HCT116 (cell line): ENCODE measurements around the gene PDE8A. TPM values are rescaled to one million over a fixed set of nuclear protein-coding genes. Genes with fewer than 3 reads are reported as not detected.

Experiments
- ATAC-seq: fragments of 200-7000 bp; cut with Tn5 transposase; 2 replicates; pipeline ENCODE4 v1.9.1; 2020; ENCODE audit warnings: mild to moderate bottlenecking, moderate library complexity
- BruUV-seq: library from RNA; stranded (reverse); fragments of 400-500 nt; replicated peaks from 2 replicates; lab custom pipeline; 2021; lab: Mats Ljungman, UMichigan
- CTCF ChIA-PET: fragments of 300-600 bp; sonication (Branson Sonifier 250); formaldehyde crosslinking; loops from one replicate; lab custom pipeline; 2021; ENCODE audit warnings: antibody characterized with exemption; lab: Charles Lee
- POLR2A ChIA-PET: fragments of 300-600, 350-600 bp; sonication (Branson Sonifier 250); formaldehyde crosslinking; loops from one replicate; lab custom pipeline; 2021; ENCODE audit warnings: antibody characterized with exemption; lab: Charles Lee
- RAD21 ChIA-PET, 2 experiments: fragments of 300-600 bp; sonication (Branson Sonifier 250); formaldehyde crosslinking; loops; one replicate each; lab custom pipeline; 2023; ENCODE audit warnings: low total read pairs in 2 of 2; ENCODE audit not compliant: uncharacterized antibody in 2 of 2, unreplicated experiment in 2 of 2, low non-redundant PET in 1 of 2; lab: Charles Lee
- DNase-seq: peaks from one replicate; pipeline ENCODE4 v3.0.0-alpha.2; 2010; ENCODE audit warnings: low read depth, low spot score
- H2AFZ ChIP-seq: fragments of 200-600 bp; shearing (Covaris generic), sonication (generic); 2 replicates; pipeline ENCODE4 v1.6.1; 2017; ENCODE audit warnings: low read depth, mixed run types, mixed read lengths, antibody characterized with exemption, low read length; ENCODE audit not compliant: poor library complexity, severe bottlenecking
- H3K27ac ChIP-seq: 2 replicates; pipeline ENCODE4 v1.5.1; 2012; ENCODE audit warnings: low read depth, low read length
- H3K27me3 ChIP-seq: fragments of 200-600 bp; sonication (generic); 2 replicates; pipeline ENCODE4 v1.6.1; 2016; ENCODE audit warnings: mixed run types, low read length, mixed read lengths; ENCODE audit not compliant: insufficient read depth
- H3K36me3 ChIP-seq, 2 experiments: fragments of 200-500 bp in 1 of 2; fragments of 200-600 bp in 1 of 2; sonication (Bioruptor generic) in 1 of 2; sonication (generic) in 1 of 2; 2 replicates each; pipeline versions ENCODE4 v1.5.1 to v1.6.1; 2014 to 2016; ENCODE audit warnings: low read length in 2 of 2, inconsistent platforms in 1 of 2, mixed read lengths in 1 of 2, mixed run types in 1 of 2; ENCODE audit not compliant: insufficient read depth in 2 of 2, control insufficient read depth in 1 of 2
- H3K4me1 ChIP-seq, 2 experiments: fragments of 200-600 bp in 1 of 2; sonication (generic) in 1 of 2; 2 replicates each; pipeline versions ENCODE4 v1.5.1 to v1.6.1; 2012 to 2017; ENCODE audit warnings: low read length in 2 of 2, inconsistent platforms in 1 of 2, mild to moderate bottlenecking in 1 of 2, mixed read lengths in 1 of 2, mixed run types in 1 of 2, moderate library complexity in 1 of 2; ENCODE audit not compliant: insufficient read depth in 2 of 2, control insufficient read depth in 1 of 2
- H3K4me2 ChIP-seq: fragments of 200-600 bp; sonication (generic); 2 replicates; pipeline ENCODE4 v1.6.1; 2017; ENCODE audit warnings: mixed run types, low read length, mixed read lengths
- H3K4me3 ChIP-seq, 2 experiments: fragments of 200-600 bp in 1 of 2; sonication (generic) in 1 of 2; replicated peaks in 1 of 2; 2 replicates each; pipeline ENCODE4 v1.5.1; 2011 to 2016; ENCODE audit warnings: low read length in 2 of 2, control low read depth in 1 of 2, low read depth in 1 of 2, mild to moderate bottlenecking in 1 of 2, mixed read lengths in 1 of 2, mixed run types in 1 of 2
- H3K79me2 ChIP-seq: fragments of 200-600 bp; sonication (generic); 2 replicates; pipeline ENCODE4 v1.6.1; 2017; ENCODE audit warnings: mild to moderate bottlenecking, mixed run types, low read length, moderate library complexity, mixed read lengths; ENCODE audit not compliant: insufficient read depth
- H3K9ac ChIP-seq: fragments of 200-600 bp; sonication (generic); 2 replicates; pipeline ENCODE4 v1.6.1; 2016; ENCODE audit warnings: low read length, mixed read lengths
- H3K9me2 ChIP-seq: fragments of 200-600 bp; sonication (generic), shearing (Covaris generic); 2 replicates; pipeline ENCODE4 v1.6.1; 2017; ENCODE audit warnings: mixed run types, mild to moderate bottlenecking, moderate library complexity; ENCODE audit not compliant: insufficient read depth
- H3K9me3 ChIP-seq, 2 experiments: fragments of 200-500 bp in 1 of 2; fragments of 200-600 bp in 1 of 2; sonication (Bioruptor generic) in 1 of 2; sonication (generic) in 1 of 2; 2 replicates each; pipeline ENCODE4 v1.6.1; 2014 to 2017; ENCODE audit warnings: low read length in 2 of 2, mixed read lengths in 2 of 2, inconsistent platforms in 1 of 2, low read depth in 1 of 2, mild to moderate bottlenecking in 1 of 2, mixed run types in 1 of 2, moderate library complexity in 1 of 2; ENCODE audit not compliant: control insufficient read depth in 1 of 2, insufficient read depth in 1 of 2
- H4K20me1 ChIP-seq: fragments of 200-600 bp; sonication (generic), shearing (Covaris generic); 2 replicates; pipeline ENCODE4 v1.6.1; 2017; ENCODE audit warnings: mixed run types, mild to moderate bottlenecking, moderate library complexity; ENCODE audit not compliant: insufficient read depth
- ATF3 ChIP-seq: IDR thresholded peaks from 2 replicates; pipeline ENCODE4 v1.6.1; 2012
- CEBPB ChIP-seq: IDR thresholded peaks from 2 replicates; pipeline ENCODE4 v1.6.1; 2012; ENCODE audit warnings: low read depth
- CTCF ChIP-seq, 3 experiments: fragments of 200-600 bp in 1 of 3; sonication (generic) in 1 of 3; IDR thresholded peaks in 2 of 3; conservative IDR thresholded peaks in 1 of 3; 2 replicates each; pipeline ENCODE4 v1.5.1; 2012 to 2017; ENCODE audit warnings: low read depth in 2 of 3, low read length in 2 of 3, antibody characterized with exemption in 1 of 3, borderline replicate concordance in 1 of 3, control low read depth in 1 of 3, mild to moderate bottlenecking in 1 of 3, mixed read lengths in 1 of 3, mixed run types in 1 of 3, moderate library complexity in 1 of 3; ENCODE audit not compliant: insufficient read depth in 1 of 3
- FOSL1 ChIP-seq: IDR thresholded peaks from 2 replicates; pipeline ENCODE4 v1.6.1; 2012; ENCODE audit warnings: low read depth
- POLR2AphosphoS5 ChIP-seq: IDR thresholded peaks from 2 replicates; pipeline ENCODE4 v1.6.1; 2011; ENCODE audit warnings: mild to moderate bottlenecking, low read depth, low read length, moderate library complexity
- SIN3A ChIP-seq: IDR thresholded peaks from 2 replicates; pipeline ENCODE4 v1.6.1; 2012; ENCODE audit warnings: low read depth
- SRF ChIP-seq: IDR thresholded peaks from 2 replicates; pipeline ENCODE4 v1.6.1; 2012; ENCODE audit warnings: low read depth
- ZBTB33 ChIP-seq: IDR thresholded peaks from 2 replicates; pipeline ENCODE4 v1.6.1; 2011; ENCODE audit warnings: mild to moderate bottlenecking, low read length, moderate library complexity; ENCODE audit not compliant: insufficient replicate concordance; ENCODE audit errors: extremely low read depth
- intact Hi-C: fragments of 100-400 bp; cut with micrococcal nuclease; formaldehyde crosslinking; loops from 2 replicates; pipeline ENCODE4 v1.10.0; 2022
- total RNA-seq: library from RNA; stranded (reverse); gene quantifications from one replicate; pipeline ENCODE4 v1.2.1, GENCODE V29; 2021; ENCODE audit not compliant: unreplicated experiment

Gene PDE8A
- total RNA-seq, 1 experiment from 2014 or later: 37.8 TPM

- H4K20me1 ChIP-seq: no peaks in the 10 kb centered on the region
- no peak overlapping the region for H3K4me3 ChIP-seq
- H3K4me2 ChIP-seq: no peak overlapping the region
- no peak for ATAC-seq
- no peak overlapping the region for H2AFZ ChIP-seq
- RAD21 ChIA-PET: no interaction called here
- TF ChIP-seq CTCF (IDR thresholded peaks at IDR 0.05 in 2 of 3, conservative IDR thresholded peaks at IDR 0.05 in 1 of 3; ENCODE audit: borderline replicate concordance in 1 of 3, insufficient read depth in 1 of 3, low read depth in 2 of 3, low read length in 2 of 3) (no peak), ZBTB33 (no peak), POLR2AphosphoS5 (no peak), FOSL1 (no peak), ATF3 (no peak), SRF (no peak), SIN3A (no peak), CEBPB (no peak)
- H3K79me2 ChIP-seq: peaks cover 85% of the 10 kb centered on the region
- no peak overlapping the region for H3K9ac ChIP-seq
- H3K36me3 ChIP-seq: no peaks in the 10 kb centered on the region
- H3K9me3 ChIP-seq: no peaks in the 10 kb centered on the region
- no peak for DNase-seq
- H3K4me1 ChIP-seq: peaks cover 4 to 10% of the 10 kb centered on the region in 2 experiments; a peak in 2 of 4 replicates
- no peak overlapping the region for H3K27ac ChIP-seq
- BruUV-seq: no TSS peak
- H3K9me2 ChIP-seq: no peaks in the 10 kb centered on the region
- POLR2A ChIA-PET: no interaction called here
- no peaks in the 10 kb centered on the region for H3K27me3 ChIP-seq
- intact Hi-C loops: no loop called here
- CTCF ChIA-PET: no interaction called here
Measured at GRCh38 chr15:85022860-85023403, 41.3 kb downstream of the PDE8A start.
